ENCODE results near the gene BTG2. TPM values are rescaled to one million over a fixed set of nuclear protein-coding genes. Genes with fewer than 3 reads are reported as not detected.
A peak's percentile ranks its signal among the peaks of the same experiment; 100 is the strongest.

The BTG2 gene
- total RNA-seq, 1 donor from 2014 or later = 83.5 TPM

GRCh38 chr1:203274603-203275381 lies 30.5 kb upstream of the BTG2 start:
- ATAC-seq (peak; percentile 38), DNase-seq (ENCODE audit: low spot score) (peak; percentile 57)
- intact Hi-C loops (cut with DNase I) = loop anchor here (5.0 to 10.0 kb wide), 3 partner anchors 33 to 420 kb away; partner anchors contain the start of gene BTG2

GRCh38 chr1:203275656-203276272 lies 29.6 kb upstream of the BTG2 start:
- no peak for DNase-seq (ENCODE audit: low spot score)
- intact Hi-C loops (cut with DNase I) = loop anchor here (10.0 kb wide), 2 partner anchors 209 to 419 kb away; no protein-coding TSS in a partner anchor
- ATAC-seq = no peak

GRCh38 chr1:203276408-203276807 lies 28.9 kb upstream of the BTG2 start:
- ATAC-seq = no peak
- intact Hi-C loops (cut with DNase I) = loop anchor here (10.0 kb wide), 2 partner anchors 208 to 418 kb away; no protein-coding TSS in a partner anchor
- no peak for DNase-seq (ENCODE audit: low spot score)

- intact Hi-C loops (cut with DNase I) = loop anchor here (10.0 kb wide), 2 partner anchors 208 to 418 kb away; no protein-coding TSS in a partner anchor
- DNase-seq (ENCODE audit: low spot score) = no peak
- ATAC-seq = no peak
Observed at GRCh38 chr1:203276916-203277545, 28.3 kb upstream of the BTG2 start.

GRCh38 chr1:203278082-203278884 lies 27.0 kb upstream of the BTG2 start:
- intact Hi-C loops (cut with DNase I) = loop anchor here (10.0 kb wide), 2 partner anchors 207 to 417 kb away; no protein-coding TSS in a partner anchor
- ATAC-seq (peak; percentile 91), DNase-seq (ENCODE audit: low spot score) (peak; percentile 91)

GRCh38 chr1:203278885-203279406 lies 26.4 kb upstream of the BTG2 start:
- no peak for ATAC-seq
- intact Hi-C loops (cut with DNase I) = loop anchor here (10.0 kb wide), 2 partner anchors 206 to 416 kb away; no protein-coding TSS in a partner anchor
- DNase-seq (ENCODE audit: low spot score) = peak; percentile 83

GRCh38 chr1:203280061-203280460 lies 25.3 kb upstream of the BTG2 start:
- ATAC-seq (no peak), DNase-seq (ENCODE audit: low spot score) (no peak)
- intact Hi-C loops (cut with DNase I) = no loop called here

GRCh38 chr1:203281033-203281432 lies 24.3 kb upstream of the BTG2 start:
- ATAC-seq = no peak
- DNase-seq (ENCODE audit: low spot score) = peak; percentile 55
- intact Hi-C loops (cut with DNase I) = no loop called here

GRCh38 chr1:203281851-203282661 lies 23.3 kb upstream of the BTG2 start:
- intact Hi-C loops (cut with DNase I) = no loop called here
- ATAC-seq (no peak), DNase-seq (ENCODE audit: low spot score) (peak; percentile 33)

- peak; percentile 43 for DNase-seq (ENCODE audit: low spot score)
- intact Hi-C loops (cut with DNase I) = no loop called here
- no peak for ATAC-seq
Observed at GRCh38 chr1:203282720-203283542, 22.4 kb upstream of the BTG2 start.

GRCh38 chr1:203283597-203283996 lies 21.7 kb upstream of the BTG2 start:
- ATAC-seq = no peak
- peak; percentile 27 for DNase-seq (ENCODE audit: low spot score)

GRCh38 chr1:203284411-203285123 lies 20.8 kb upstream of the BTG2 start:
- no peak for ATAC-seq
- DNase-seq (ENCODE audit: low spot score) = peak; percentile 54
- intact Hi-C loops (cut with DNase I) = no loop called here

More at GRCh38 chr1:203283597-203283996, 21.7 kb upstream of the BTG2 start:
- intact Hi-C loops (cut with DNase I) = no loop called here

- DNase-seq (ENCODE audit: low spot score) (peak; percentile 55), ATAC-seq (no peak)
- intact Hi-C loops (cut with DNase I) = no loop called here
Observed at GRCh38 chr1:203286161-203286984, 18.9 kb upstream of the BTG2 start.

GRCh38 chr1:203287109-203287893 lies 18.0 kb upstream of the BTG2 start:
- ATAC-seq = peak; percentile 49
- intact Hi-C loops (cut with DNase I) = no loop called here
- DNase-seq (ENCODE audit: low spot score) = no peak

GRCh38 chr1:203287898-203288297 lies 17.4 kb upstream of the BTG2 start:
- intact Hi-C loops (cut with DNase I) = no loop called here
- DNase-seq (ENCODE audit: low spot score) (no peak), ATAC-seq (no peak)

Measured in sciatic nerve (tissue), 2 donors.